SKM-1 treated with dmso at 0.1 percent for 144 hours (cell line): ENCODE measurements around the gene PNPLA7.

Experiments used
- DNase-seq: peaks from one replicate; lab custom pipeline; 2025; ENCODE audit not compliant: unreplicated experiment; lab: John Stamatoyannopoulos, UW

The PNPLA7 gene

GRCh38 chr9:137497921-137498719 lies 52.1 kb downstream of the PNPLA7 start:
- no peak for DNase-seq

DNA sequence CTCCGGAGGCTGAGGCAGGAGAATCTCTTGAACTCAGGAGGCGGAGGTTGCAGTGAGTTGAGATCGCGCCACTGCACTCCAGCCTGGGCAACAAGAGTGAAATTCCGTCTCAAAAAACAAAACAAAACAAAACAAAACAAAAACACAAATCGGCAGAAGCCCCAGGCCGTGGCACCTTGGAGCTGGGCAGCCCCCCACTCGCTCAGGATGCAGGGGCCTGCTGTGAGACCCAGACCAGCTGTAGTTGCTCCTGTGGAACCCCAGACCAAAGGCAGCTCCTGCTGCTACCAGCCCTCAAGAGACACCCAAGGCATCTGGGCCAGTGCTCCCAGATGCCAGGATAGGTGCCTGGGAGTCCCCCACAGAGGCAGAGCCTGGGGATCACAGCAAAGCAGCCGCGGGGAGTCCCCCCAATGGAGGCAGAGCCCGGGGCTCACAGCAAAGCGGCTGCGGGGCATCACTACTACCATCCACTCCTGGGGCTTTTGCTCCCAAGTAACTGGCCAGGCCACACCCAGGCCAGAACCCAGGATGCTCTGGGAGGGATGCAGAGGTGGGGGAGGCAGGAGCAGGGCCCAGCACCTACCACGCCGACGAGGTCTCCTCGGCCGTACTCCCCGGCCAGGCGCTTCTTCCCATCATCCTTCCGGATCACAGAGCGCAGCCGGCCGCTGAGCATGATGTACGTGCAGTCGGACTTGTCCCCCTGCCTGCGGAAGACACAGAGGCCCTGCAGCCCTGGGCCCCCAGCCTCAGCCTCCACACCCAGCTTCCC lies 53.4 kb downstream of the PNPLA7 start:
- no peak for DNase-seq

- no peak for DNase-seq
Measured at GRCh38 chr9:137494550-137495351, 55.5 kb downstream of the PNPLA7 start.

DNA sequence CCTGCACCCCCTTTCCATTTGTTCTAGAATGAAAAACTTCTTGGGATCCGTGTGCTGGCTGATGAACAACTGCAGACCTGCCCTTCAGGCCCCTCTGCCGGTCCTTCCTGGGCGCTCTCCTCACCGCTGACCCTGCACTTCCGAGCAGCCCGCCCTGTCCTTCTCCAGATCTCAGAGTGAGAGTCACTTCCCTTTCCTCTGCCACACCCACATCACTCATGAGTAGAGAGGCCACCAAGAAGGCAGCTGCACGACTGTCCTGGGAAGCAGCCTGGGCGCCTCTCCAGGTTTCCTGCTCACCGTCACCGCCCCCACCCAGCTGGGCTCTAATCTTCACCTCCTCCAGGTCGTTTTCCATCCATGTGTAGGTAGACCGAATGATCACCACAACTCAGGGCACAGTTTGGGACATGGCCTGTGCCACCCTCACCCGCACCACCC lies 56.1 kb downstream of the PNPLA7 start:
- DNase-seq, result peak; percentile 79

GRCh38 chr9:137493364-137494103 lies 56.7 kb downstream of the PNPLA7 start:
- DNase-seq, result no peak

GRCh38 chr9:137492464-137493363 lies 57.5 kb downstream of the PNPLA7 start:
- peak; percentile 19 for DNase-seq

DNA sequence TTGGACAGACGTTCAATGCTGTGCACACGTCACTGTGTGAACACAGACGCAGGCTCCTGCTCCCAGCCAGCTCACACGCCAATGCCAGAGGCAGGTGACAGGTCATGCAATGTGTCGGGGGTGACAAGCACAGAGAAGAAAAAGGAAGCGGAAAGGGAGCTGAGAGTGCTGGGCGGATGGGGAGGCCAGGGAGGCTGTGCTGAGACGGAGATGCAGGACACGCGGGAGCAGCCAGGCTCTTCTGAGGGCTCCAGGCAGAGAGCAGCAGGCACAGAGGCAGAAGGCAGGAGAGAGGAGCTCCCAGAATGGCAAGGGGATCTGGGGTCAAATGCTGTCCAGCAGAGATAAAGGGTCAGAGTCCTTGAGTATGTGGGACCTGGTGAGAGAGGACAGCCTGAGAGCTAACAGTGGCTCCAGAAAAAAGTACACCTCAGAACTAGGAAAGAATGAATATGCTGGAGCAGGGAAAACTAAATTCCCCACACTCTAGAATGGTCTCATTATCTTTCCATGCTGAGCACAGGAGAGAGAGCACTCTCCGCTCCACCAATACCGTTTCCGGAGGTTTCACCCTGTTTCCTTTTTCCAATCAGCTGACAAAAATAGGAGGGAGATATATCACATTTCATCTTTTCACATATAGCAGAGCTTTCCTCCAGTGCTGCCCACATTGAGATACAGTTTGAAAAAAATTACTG lies 58.3 kb downstream of the PNPLA7 start:
- DNase-seq, result no peak

- no peak for DNase-seq
Measured at GRCh38 chr9:137490532-137491186, 59.5 kb downstream of the PNPLA7 start.

GRCh38 chr9:137488906-137489305 lies 61.3 kb downstream of the PNPLA7 start:
- no peak for DNase-seq

GRCh38 chr9:137488327-137488653 lies 61.9 kb downstream of the PNPLA7 start:
- DNase-seq, result no peak

DNA sequence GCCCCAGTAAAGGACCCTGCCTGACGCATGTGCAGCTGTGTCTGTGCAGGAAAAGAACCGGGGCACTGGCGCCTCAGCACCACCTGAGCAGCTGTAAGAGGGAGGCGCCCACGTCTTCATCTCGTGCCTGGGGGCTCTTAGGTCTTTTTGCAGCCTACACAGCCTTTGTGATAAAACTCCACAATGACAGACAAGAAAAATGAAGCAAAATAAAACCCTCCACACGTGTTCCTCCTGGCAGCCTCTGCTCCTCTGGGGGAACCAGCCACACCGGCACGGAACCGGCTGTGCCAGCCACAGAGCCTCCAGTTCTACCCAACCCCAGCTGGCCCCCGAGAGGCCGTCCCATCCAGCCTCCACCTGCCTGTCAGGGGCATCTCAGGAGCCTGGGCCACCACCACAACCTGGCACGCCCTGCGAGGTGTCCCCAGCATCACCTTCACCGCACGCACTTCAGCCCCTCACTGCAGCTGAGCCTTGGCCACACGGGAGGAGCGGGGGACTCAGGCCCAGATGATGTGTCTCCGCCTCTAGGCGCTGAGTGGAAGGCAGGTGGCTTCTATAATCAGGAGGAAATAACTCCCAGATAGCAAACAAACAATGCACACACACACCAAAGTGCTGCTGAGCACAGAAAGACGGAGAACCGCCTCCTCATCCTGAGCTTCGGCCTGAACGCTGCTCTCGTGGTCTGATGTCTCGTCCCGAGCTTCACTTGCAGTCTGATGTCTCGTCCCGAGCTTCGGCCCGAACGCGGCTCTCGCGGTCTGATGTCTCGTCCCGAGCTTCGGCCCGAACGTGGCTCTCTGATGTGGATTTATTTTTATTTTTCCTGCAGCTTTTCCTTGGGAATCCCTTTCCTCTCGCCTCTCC lies 62.5 kb downstream of the PNPLA7 start:
- DNase-seq, result no peak

DNA sequence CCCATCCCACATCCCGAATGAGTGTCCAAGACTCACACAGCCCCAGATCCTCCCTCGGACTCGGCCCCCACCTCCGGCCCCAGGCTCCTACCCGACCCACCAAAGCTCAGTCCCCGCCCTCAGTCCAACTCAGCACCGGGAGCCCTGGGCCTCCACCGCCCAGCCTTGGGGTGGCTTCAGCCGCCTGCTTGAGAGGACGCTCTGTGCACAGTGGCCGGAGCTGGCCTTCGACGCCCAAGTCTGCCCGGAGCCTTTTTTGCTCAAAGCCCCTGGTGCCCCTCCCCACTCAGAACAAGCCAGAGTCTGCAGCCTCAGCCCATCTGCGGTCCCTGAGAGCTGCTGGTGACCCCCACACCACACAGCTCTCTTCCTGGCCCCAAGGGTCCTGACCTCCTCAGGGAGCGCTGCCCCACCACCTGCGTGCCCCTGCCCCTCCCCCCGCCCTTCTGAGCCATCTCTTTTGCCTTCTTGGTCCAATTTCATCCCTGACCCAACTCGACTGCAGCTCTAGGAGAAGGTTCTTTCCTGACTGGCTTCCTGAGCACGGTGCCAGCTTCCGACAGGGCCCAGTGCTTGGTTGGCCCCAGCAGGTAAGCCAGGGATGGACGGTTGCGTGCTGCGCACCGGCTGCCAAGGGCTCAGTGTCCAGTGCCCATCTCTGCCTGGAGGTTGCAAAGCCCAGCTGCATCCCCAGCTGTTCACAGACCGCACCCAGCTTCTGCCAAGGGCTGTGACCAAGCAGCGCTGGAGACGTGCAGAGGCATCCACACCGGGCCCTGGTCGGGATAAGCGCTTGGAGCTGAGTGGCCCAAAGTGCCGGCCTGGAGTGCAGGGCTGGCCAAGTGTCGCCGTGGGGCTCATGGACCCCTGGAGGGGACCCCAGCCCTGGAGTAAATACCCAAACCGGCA lies 63.4 kb downstream of the PNPLA7 start:
- no peak for DNase-seq

GRCh38 chr9:137486141-137486490 lies 64.1 kb downstream of the PNPLA7 start:
- DNase-seq, result no peak

DNA sequence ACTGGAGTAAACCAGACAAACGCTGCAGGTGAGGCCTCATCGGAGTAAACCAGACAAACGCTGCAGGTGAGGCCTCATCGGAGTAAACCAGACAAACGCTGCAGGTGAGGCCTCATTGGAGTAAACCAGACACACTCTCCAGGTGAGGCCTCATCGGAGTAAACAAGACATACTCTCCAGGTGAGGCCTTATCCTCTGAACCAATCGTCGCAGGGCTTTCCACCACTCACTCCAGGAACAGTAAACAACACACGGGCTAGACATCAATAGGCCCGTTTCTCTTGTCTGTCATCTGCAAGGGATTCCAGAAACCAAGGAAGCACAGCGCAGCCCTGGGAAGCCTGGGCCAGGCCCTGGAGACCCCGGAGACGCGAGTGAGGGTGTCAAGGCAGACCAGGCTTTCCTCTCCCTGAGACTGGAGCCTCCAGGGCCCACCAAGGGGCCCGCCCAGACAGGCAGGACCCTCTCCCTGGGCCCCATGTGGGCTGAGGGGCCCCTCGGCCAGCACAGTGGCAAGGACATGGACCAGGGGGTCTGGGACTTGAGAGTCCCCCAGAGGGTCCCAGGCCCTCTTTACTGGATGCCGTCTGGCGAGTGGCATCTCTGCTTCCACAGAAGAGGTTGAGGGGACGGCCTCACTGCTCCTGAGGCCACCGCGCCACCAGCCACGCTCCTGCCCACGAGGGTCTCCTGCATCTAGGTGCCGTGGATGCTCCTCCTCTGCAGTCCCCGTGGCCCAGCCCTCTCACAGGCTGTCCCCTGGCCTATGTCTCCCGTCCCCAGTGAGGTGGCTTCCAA lies 64.7 kb downstream of the PNPLA7 start:
- no peak for DNase-seq

- DNase-seq, result no peak
Measured at GRCh38 chr9:137484551-137485315, 65.5 kb downstream of the PNPLA7 start.
